HepG2 (cell line): Measurements from ENCODE around the gene ACE. TPM values are rescaled to one million over a fixed set of nuclear protein-coding genes. Genes with fewer than 3 reads are reported as not detected.

Experiments
- ATAC-seq: fragments of 200-7000 bp; cut with Tn5 transposase; 3 replicates; pipeline ENCODE4 v1.9.1; 2020; ENCODE audit warnings: mild to moderate bottlenecking, moderate library complexity
- BruUV-seq: library from RNA; stranded (reverse); fragments of 400-500 nt; replicated peaks from 2 replicates; lab custom pipeline; 2021; lab: Mats Ljungman, UMichigan
- CTCF ChIA-PET: fragments of 300-600 bp; formaldehyde crosslinking; extraction: SDS; loops from one replicate; lab custom pipeline; 2021; ENCODE audit warnings: low total read pairs, inconsistent platforms, low intra/inter-chr PET ratio; lab: Yijun Ruan, JAX
- POLR2A ChIA-PET: fragments of 350-600 bp; sonication (Branson Sonifier 250); formaldehyde crosslinking; loops from one replicate; lab custom pipeline; 2020; ENCODE audit warnings: antibody characterized with exemption, inconsistent platforms; lab: Yijun Ruan, JAX
- DNase-seq: peaks from one replicate; pipeline ENCODE4 v3.0.0-alpha.2; 2015; ENCODE audit warnings: low spot score
- FAIRE-seq: peaks from 3 replicates; lab custom pipeline; 2011; peaks lifted over from hg19 to GRCh38; lab: Jason Lieb, UNC
- H2AFZ ChIP-seq: one replicate; pipeline ENCODE4 v1.6.1; 2011; ENCODE audit warnings: low read length, inconsistent platforms
- H3K27ac ChIP-seq: fragments of 300-600 bp; 3 replicates; pipeline ENCODE4 v1.8.0; 2011; ENCODE audit warnings: mixed run types, mild to moderate bottlenecking, mixed read lengths, low read length, inconsistent platforms; ENCODE audit not compliant: insufficient read depth; ENCODE audit errors: extremely low read length
- H3K27me3 ChIP-seq, 2 experiments: fragments of 200-600 bp in 1 of 2; 2 replicates in 1 of 2; 3 replicates in 1 of 2; pipeline versions ENCODE4 v1.6.0 to v1.8.0; 2011; ENCODE audit warnings: low read length in 2 of 2, mild to moderate bottlenecking in 2 of 2, moderate library complexity in 2 of 2, inconsistent platforms in 1 of 2; ENCODE audit not compliant: insufficient read depth in 2 of 2, control insufficient read depth in 1 of 2
- H3K36me3 ChIP-seq, 2 experiments: fragments of 200-600 bp in 1 of 2; replicated peaks in 1 of 2; 2 replicates in 1 of 2; 3 replicates in 1 of 2; pipeline versions ENCODE4 v1.5.1 to v1.8.0; 2011; ENCODE audit warnings: low read length in 2 of 2, inconsistent platforms in 1 of 2; ENCODE audit not compliant: insufficient read depth in 2 of 2, control insufficient read depth in 1 of 2
- H3K4me1 ChIP-seq: 2 replicates; pipeline ENCODE4 v1.5.1; 2012; ENCODE audit warnings: low read length, inconsistent platforms; ENCODE audit not compliant: insufficient read depth
- H3K4me2 ChIP-seq: 2 replicates; pipeline ENCODE4 v1.6.0; 2011; ENCODE audit warnings: low read depth, low read length, inconsistent platforms
- H3K4me3 ChIP-seq, 3 experiments: fragments of 200-600 bp in 1 of 3; sonication (generic), shearing (Covaris generic) in 1 of 3; replicated peaks in 1 of 3; 2 replicates each; pipeline ENCODE4 v1.5.1; 2011 to 2016; ENCODE audit warnings: low read length in 3 of 3, inconsistent platforms in 2 of 3, low read depth in 2 of 3, mild to moderate bottlenecking in 2 of 3, control low read depth in 1 of 3, mixed read lengths in 1 of 3; ENCODE audit not compliant: insufficient read depth in 1 of 3
- H3K79me2 ChIP-seq: one replicate; pipeline ENCODE4 v1.6.1; 2011; ENCODE audit warnings: low read length, inconsistent platforms; ENCODE audit not compliant: insufficient read depth
- H3K9ac ChIP-seq: 2 replicates; pipeline ENCODE4 v1.6.0; 2011; ENCODE audit warnings: mild to moderate bottlenecking, low read depth, low read length, inconsistent platforms; ENCODE audit not compliant: insufficient read depth
- H3K9me3 ChIP-seq: 2 replicates; pipeline ENCODE4 v1.5.1; 2012; ENCODE audit warnings: mild to moderate bottlenecking, low read length
- H4K20me1 ChIP-seq: 2 replicates; pipeline ENCODE4 v1.6.0; 2011; ENCODE audit warnings: inconsistent platforms, mild to moderate bottlenecking, low read length, moderate library complexity; ENCODE audit not compliant: insufficient read depth
- ATRX ChIP-seq: sonication (generic); formaldehyde crosslinking; IDR thresholded peaks from 2 replicates; pipeline ENCODE4 v1.4.0; 2020; ENCODE audit warnings: missing genetic modification reagents, borderline replicate concordance
- HES4 ChIP-seq: sonication (generic); formaldehyde crosslinking; IDR thresholded peaks from 2 replicates; pipeline ENCODE4 v1.9.0; 2021; ENCODE audit warnings: mild to moderate bottlenecking, missing genetic modification reagents, borderline replicate concordance
- MIER3 ChIP-seq: IDR thresholded peaks from 2 replicates; pipeline ENCODE4 v1.6.1; 2016; ENCODE audit warnings: missing compliant biosample characterization, borderline replicate concordance
- NR3C1 ChIP-seq: sonication (generic); formaldehyde crosslinking; IDR thresholded peaks from 2 replicates; pipeline ENCODE4 v1.4.0; 2020; ENCODE audit warnings: missing genetic modification reagents
- RAD21 ChIP-seq: fragments of 450-650 bp; formaldehyde crosslinking; IDR thresholded peaks from 2 replicates; pipeline ENCODE4 v1.5.0; 2020; ENCODE audit warnings: mild to moderate bottlenecking
- SPEN ChIP-seq: sonication (generic); formaldehyde crosslinking; IDR thresholded peaks from 2 replicates; pipeline ENCODE4 v1.5.1; 2020; ENCODE audit warnings: low read depth, mild to moderate bottlenecking, missing genetic modification reagents
- THYN1 ChIP-seq: sonication (generic); formaldehyde crosslinking; IDR thresholded peaks from 2 replicates; pipeline ENCODE4 v1.8.1; 2023; ENCODE audit warnings: low read depth, mild to moderate bottlenecking, moderate library complexity, missing genetic modification reagents, borderline replicate concordance
- ZFP36 ChIP-seq: fragments of 150-350 bp; IDR thresholded peaks from 2 replicates; pipeline ENCODE4 v1.6.1; 2018; ENCODE audit warnings: borderline replicate concordance, low read length, low read depth; ENCODE audit not compliant: partially characterized antibody
- ZMYM3 ChIP-seq: sonication (generic); formaldehyde crosslinking; IDR thresholded peaks from 2 replicates; pipeline ENCODE4 v1.5.1; 2020; ENCODE audit warnings: mild to moderate bottlenecking, missing genetic modification reagents
- ZNF790 ChIP-seq: sonication (generic); formaldehyde crosslinking; IDR thresholded peaks from 2 replicates; pipeline ENCODE4 v1.8.0; 2022; ENCODE audit warnings: missing genetic modification reagents, mild to moderate bottlenecking, borderline replicate concordance
- WGBS: methylation state at CpG from one replicate; pipeline ENCODE4 v1.1.6; 2017; ENCODE audit warnings: low lambda C conversion rate; 5-methylcytosine and 5-hydroxymethylcytosine counted together
- in situ Hi-C: cut with HindIII; loops from 2 replicates; pipeline ENCODE4 v1.10.0; 2017; ENCODE audit warnings: low pct_unique_long_range_greater_than_20kb; ENCODE audit not compliant: extremely low pct_ligation_motif_present
- intact Hi-C: fragments of 100-400 bp; cut with micrococcal nuclease; formaldehyde crosslinking; loops from one replicate; pipeline ENCODE4 v1.10.0; 2022; ENCODE audit not compliant: unreplicated experiment
- polyA plus RNA-seq, 8 experiments: library from polyadenylated mRNA; depleted of rRNA in 3 of 8; stranded (reverse) in 7 of 8; unstranded in 1 of 8; fragments of >200 nt; fragmentation: Illumina TruSeq in 4 of 8; extraction: Trizol in 4 of 8; gene quantifications; 2 replicates each; pipeline versions ENCODE4 v1.2.1 to v1.2.3, GENCODE V29; 2011 to 2016; ENCODE audit warnings: low read depth in 4 of 8, missing spikeins in 1 of 8, mixed read lengths in 1 of 8; ENCODE audit not compliant: insufficient read depth in 1 of 8
- total RNA-seq, 5 experiments: library from RNA; depleted of rRNA; stranded (reverse); fragments of >200 nt; fragmentation: Illumina TruSeq; extraction: Trizol; gene quantifications; 2 replicates each; pipeline ENCODE4 v1.2.3, GENCODE V29; 2016; ENCODE audit warnings: low read depth in 1 of 5
- TF ChIP-seq, protein P1 (sequence below): IDR thresholded peaks from 2 replicates; pipeline ENCODE4 v1.6.1; 2016; ENCODE audit warnings: low read depth
- TF ChIP-seq, protein P2 (sequence below): sonication (generic); formaldehyde crosslinking; IDR thresholded peaks from 2 replicates; pipeline ENCODE4 v1.8.0; 2022; ENCODE audit warnings: missing genetic modification reagents, mild to moderate bottlenecking, inconsistent platforms, borderline replicate concordance
- TF ChIP-seq, protein P3 (sequence below): sonication (generic); formaldehyde crosslinking; IDR thresholded peaks from 2 replicates; pipeline ENCODE4 v1.4.0; 2020; ENCODE audit warnings: mild to moderate bottlenecking, missing genetic modification reagents, borderline replicate concordance

Gene ACE
- total and polyA plus RNA-seq, 2 of the 13 experiments (the other 11 are each of a cell fraction or from before 2014, with no cell fraction given) = 0.08 to 0.13 TPM

DNA sequence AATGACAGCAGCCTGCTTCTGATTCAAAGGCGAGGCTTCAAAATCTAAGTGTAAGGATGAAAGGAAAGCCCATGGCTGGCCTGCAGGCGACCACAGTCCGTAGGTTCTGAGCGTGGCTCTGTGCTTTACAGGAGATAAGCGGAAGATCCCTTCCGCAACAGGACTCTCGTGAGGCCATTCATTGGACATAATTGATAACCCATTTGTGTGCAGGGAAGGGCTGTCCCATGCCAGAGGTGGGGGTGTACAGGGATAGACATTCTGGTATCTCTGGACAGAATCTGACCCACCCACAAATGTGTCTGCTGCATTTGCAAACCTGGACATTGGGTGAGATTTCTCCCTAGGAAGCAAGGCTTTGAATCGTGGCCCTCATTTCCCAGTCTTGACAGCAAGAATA lies 34.8 kb upstream of the ACE start (continued):
- TF ChIP-seq, protein P1, sequence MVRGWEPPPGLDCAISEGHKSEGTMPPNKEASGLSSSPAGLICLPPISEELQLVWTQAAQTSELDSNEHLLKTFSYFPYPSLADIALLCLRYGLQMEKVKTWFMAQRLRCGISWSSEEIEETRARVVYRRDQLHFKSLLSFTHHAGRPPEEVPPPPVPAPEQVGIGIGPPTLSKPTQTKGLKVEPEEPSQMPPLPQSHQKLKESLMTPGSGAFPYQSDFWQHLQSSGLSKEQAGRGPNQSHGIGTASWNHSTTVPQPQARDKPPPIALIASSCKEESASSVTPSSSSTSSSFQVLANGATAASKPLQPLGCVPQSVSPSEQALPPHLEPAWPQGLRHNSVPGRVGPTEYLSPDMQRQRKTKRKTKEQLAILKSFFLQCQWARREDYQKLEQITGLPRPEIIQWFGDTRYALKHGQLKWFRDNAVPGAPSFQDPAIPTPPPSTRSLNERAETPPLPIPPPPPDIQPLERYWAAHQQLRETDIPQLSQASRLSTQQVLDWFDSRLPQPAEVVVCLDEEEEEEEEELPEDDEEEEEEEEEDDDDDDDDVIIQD (CRISPR knock-in tag) = no peak
- no peak for TF ChIP-seq ZMYM3 (CRISPR knock-in tag)
- peak; percentile 42; the same call in 1 of the 2 replicates for TF ChIP-seq HES4
- TF ChIP-seq ZNF790 (CRISPR knock-in tag) = no peak
- no peak for TF ChIP-seq RAD21 (CRISPR knock-in tag)
- no peak for TF ChIP-seq SPEN (CRISPR knock-in tag)

DNA sequence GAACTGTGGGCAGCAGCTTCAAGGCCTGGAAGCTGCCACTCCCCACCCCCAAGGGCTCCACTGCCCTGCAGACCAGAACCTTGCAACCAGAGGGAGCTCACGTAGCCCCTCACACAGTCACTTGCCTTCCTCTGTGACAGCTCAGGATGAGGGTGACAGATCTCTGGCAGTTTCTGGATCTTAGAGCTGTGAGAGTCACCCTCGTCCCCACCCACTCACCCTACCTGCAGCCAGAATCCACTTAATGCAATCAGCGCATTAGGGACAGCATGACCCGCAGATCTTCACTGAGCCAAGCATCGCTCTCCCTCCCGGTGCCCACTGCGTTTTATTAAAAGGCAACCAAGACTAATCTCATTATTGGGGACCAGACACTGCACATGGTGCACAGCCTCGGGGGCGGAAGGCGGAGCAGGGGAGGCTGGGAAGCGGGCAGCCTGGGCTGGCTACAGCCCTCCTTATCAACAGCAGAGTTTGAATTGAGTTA lies 34.3 kb upstream of the ACE start:
- in situ Hi-C loops = no loop called here
- no peak overlapping the region for H3K4me3 ChIP-seq
- no peak overlapping the region for H3K27ac ChIP-seq
- no TSS peak for BruUV-seq
- H3K9ac ChIP-seq = no peak overlapping the region
- H3K36me3 ChIP-seq = no peaks in the 10 kb centered on the region
- ChIA-PET CTCF (no interaction called here), POLR2A (interaction anchor here (0.7 to 1.5 kb wide), 2 partner anchors 179 kb away, joined by 3 to 6 read pairs; partner anchors contain the start of gene MAP3K3)
- no peaks in the 10 kb centered on the region for H3K9me3 ChIP-seq
- 64% methylated on average over 11 of the region's 11 CpGs for WGBS
- H2AFZ ChIP-seq = no peak overlapping the region
- FAIRE-seq = peak; percentile 78
- no peaks in the 10 kb centered on the region for H3K79me2 ChIP-seq
- ATAC-seq = peak; percentile 56
- intact Hi-C loops = no loop called here
- H3K4me1 ChIP-seq = peaks cover 21% of the 10 kb centered on the region
- peaks cover 1 to 28% of the 10 kb centered on the region in 2 experiments; a peak in 3 of 5 replicates for H3K27me3 ChIP-seq
- H3K4me2 ChIP-seq = no peak overlapping the region
- no peak for DNase-seq
- no peaks in the 10 kb centered on the region for H4K20me1 ChIP-seq
- no peak for TF ChIP-seq ZFP36
- no peak for TF ChIP-seq THYN1 (CRISPR knock-in tag)
- TF ChIP-seq NR3C1 = no peak
- TF ChIP-seq, protein P2, sequence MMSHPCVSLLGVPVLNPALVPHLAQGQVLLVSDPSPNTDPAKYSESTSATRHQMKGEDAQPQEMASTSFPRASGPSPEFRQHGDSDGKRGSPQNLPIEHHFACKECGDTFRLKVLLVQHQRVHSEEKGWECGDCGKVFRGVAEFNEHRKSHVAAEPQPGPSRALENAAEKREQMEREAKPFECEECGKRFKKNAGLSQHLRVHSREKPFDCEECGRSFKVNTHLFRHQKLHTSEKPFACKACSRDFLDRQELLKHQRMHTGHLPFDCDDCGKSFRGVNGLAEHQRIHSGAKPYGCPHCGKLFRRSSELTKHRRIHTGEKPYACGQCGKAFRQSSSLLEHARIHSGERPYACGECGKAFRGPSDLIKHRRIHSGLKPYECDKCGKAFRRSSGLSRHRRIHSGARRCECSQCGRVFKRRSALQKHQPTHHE (CRISPR knock-in tag) = no peak
- TF ChIP-seq SPEN (CRISPR knock-in tag) = 0 out of 2 replicates have a peak, but pooled peaks have one; percentile 26
- TF ChIP-seq, protein P3, sequence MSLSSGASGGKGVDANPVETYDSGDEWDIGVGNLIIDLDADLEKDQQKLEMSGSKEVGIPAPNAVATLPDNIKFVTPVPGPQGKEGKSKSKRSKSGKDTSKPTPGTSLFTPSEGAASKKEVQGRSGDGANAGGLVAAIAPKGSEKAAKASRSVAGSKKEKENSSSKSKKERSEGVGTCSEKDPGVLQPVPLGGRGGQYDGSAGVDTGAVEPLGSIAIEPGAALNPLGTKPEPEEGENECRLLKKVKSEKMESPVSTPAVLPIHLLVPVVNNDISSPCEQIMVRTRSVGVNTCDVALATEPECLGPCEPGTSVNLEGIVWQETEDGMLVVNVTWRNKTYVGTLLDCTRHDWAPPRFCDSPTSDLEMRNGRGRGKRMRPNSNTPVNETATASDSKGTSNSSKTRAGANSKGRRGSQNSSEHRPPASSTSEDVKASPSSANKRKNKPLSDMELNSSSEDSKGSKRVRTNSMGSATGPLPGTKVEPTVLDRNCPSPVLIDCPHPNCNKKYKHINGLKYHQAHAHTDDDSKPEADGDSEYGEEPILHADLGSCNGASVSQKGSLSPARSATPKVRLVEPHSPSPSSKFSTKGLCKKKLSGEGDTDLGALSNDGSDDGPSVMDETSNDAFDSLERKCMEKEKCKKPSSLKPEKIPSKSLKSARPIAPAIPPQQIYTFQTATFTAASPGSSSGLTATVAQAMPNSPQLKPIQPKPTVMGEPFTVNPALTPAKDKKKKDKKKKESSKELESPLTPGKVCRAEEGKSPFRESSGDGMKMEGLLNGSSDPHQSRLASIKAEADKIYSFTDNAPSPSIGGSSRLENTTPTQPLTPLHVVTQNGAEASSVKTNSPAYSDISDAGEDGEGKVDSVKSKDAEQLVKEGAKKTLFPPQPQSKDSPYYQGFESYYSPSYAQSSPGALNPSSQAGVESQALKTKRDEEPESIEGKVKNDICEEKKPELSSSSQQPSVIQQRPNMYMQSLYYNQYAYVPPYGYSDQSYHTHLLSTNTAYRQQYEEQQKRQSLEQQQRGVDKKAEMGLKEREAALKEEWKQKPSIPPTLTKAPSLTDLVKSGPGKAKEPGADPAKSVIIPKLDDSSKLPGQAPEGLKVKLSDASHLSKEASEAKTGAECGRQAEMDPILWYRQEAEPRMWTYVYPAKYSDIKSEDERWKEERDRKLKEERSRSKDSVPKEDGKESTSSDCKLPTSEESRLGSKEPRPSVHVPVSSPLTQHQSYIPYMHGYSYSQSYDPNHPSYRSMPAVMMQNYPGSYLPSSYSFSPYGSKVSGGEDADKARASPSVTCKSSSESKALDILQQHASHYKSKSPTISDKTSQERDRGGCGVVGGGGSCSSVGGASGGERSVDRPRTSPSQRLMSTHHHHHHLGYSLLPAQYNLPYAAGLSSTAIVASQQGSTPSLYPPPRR (CRISPR knock-in tag) = no peak
- TF ChIP-seq MIER3 = no peak
- no peak for TF ChIP-seq ATRX (CRISPR knock-in tag)
